GM12892 (cell line): ENCODE measurements around the gene WDR5.

Source experiments
- DNase-seq: peaks from one replicate; pipeline ENCODE4 v3.0.0; 2011; ENCODE audit not compliant: insufficient read length
- FAIRE-seq: peaks from 2 replicates; lab custom pipeline; 2011; peaks lifted over from hg19 to GRCh38; lab: Jason Lieb, UNC
- POLR2A ChIP-seq: IDR thresholded peaks from 2 replicates; pipeline ENCODE4 v1.6.1; 2011; ENCODE audit warnings: low read depth, low read length, control low read depth
- POLR2AphosphoS5 ChIP-seq: IDR thresholded peaks from 2 replicates; pipeline ENCODE4 v1.6.1; 2011; ENCODE audit warnings: low read depth, low read length, control low read depth
- TAF1 ChIP-seq: IDR thresholded peaks from 2 replicates; pipeline ENCODE4 v1.6.1; 2011; ENCODE audit warnings: low read depth, mild to moderate bottlenecking, control low read depth, low read length, borderline replicate concordance

The WDR5 gene

GRCh38 chr9:134162212-134162775, 26.4 kb downstream of the WDR5 start:
- FAIRE-seq (no peak), DNase-seq (no peak)
- TF ChIP-seq POLR2AphosphoS5 (no peak), POLR2A (no peak), TAF1 (no peak)

DNA sequence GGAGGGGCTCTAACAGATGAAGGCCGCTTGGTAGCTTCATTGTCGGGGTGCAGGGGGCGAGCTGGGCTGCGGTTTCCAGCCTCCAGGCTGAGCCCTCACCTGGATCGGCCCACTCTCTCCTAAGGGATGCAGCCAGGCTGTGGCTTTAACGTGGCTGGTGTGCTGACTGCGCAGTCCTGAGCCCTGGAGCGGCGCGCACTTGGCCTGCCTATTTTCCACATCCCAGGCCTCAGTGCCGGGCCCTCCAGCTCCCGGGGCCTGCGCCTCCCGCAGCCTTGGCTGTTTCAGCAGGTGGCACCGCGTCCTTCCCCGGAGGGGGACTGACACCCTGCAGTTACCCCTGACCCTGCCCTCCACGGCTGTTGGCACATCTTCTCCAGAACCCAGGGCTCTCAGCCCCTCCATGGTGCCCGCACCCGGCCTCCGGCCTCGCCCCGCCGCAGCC, 27.1 kb downstream of the WDR5 start:
- no peak for FAIRE-seq
- TF ChIP-seq TAF1: no peak
- no peak for TF ChIP-seq POLR2A
- TF ChIP-seq POLR2AphosphoS5: no peak
- DNase-seq: no peak

DNA sequence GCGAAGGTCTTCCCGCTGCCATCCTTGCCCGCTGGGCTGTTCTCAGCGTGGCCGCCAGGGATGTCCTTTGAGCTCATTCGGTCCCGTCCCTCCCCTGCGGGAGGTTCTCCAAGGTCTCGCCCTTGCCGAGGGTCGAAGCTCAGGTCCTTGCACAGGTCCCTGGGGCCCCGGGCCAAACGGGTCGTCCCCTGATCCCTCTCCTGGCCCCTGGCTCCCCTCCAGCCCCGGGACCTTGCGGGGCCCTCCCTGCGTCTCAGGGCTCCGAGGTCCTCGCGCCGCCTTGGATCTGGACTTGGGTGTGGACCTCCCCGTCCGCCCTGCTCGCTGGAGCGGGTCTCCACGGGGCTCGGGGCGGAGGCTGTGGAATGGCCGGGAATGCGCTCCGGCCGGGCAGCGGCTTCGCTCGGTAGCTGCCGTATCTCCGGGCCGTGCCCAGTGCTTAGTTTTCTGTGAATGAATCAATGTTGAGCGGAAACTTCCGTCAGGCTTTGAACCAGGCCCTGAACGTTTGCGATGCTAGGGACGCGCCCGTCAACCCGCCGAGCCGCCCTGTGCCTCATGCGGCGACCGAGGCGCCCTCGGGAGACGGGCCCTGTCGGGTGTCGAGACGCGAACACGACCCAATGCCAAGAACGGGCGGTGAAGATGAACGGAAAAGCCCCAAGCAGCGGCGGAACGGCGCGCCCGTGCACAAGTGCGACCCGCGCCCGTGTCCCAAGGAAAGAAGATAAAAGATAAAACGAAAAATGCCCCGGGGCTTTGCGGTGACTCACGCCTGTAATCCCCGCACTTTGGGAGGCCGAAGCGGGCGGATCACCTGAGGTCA, 27.7 kb downstream of the WDR5 start:
- FAIRE-seq: peak; percentile 56
- peak; percentile 57 for DNase-seq
- TF ChIP-seq POLR2AphosphoS5: no peak
- TF ChIP-seq POLR2A: no peak

DNA sequence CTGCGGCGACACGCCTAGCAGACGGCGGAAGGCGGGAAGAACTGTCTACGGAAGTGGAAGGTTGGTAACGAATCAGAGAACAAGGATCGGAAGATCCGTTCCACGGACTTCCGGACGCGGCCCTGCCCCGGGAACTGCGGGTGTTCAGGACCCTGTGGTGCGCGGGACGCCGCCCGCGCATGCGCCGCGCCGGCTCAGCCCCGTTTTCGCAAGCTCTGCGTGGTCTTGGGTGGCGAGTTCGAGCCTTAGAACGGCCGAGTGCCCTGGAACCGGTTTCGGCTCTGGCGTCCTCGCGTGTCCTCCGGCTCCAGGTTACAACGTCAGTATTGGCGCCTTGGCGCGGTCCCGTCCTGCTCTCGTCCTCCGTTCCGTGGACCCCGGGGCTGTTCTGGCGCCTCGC, 29.0 kb downstream of the WDR5 start:
- FAIRE-seq (peak; percentile 100), DNase-seq (no peak)
- TF ChIP-seq POLR2AphosphoS5: no peak
- no peak for TF ChIP-seq POLR2A

- FAIRE-seq (no peak), DNase-seq (no peak)
- TF ChIP-seq POLR2AphosphoS5 (no peak; the same call in 1 of the 2 replicates), POLR2A (no peak), TAF1 (no peak)
Measured at GRCh38 chr9:134165357-134166315, 29.8 kb downstream of the WDR5 start.

- DNase-seq (no peak), FAIRE-seq (no peak)
- TF ChIP-seq POLR2AphosphoS5: no peak
- no peak for TF ChIP-seq POLR2A
- no peak for TF ChIP-seq TAF1
Measured at GRCh38 chr9:134166374-134166773, 30.5 kb downstream of the WDR5 start.

DNA sequence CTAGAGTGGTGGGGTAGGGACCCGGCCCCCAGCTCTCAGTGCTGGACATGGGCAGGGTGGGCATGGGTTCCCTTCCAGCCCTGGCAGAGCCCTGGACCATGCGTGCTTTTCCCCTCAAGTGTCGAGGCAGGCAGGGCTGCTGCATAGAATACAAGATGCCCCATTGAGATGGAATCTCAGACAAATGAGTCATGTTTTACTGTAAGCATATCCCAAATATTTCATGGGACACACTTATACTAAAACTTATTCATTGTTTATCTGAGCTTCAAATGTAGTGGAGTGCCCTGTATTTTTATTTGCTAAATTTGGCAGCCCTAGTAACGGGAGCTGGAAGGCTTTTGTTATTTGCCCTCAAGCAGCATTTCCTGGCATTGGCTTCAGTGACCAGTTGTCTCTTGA, 31.6 kb downstream of the WDR5 start:
- DNase-seq (no peak), FAIRE-seq (no peak)
- TF ChIP-seq POLR2A (no peak), TAF1 (no peak), POLR2AphosphoS5 (no peak)

DNA sequence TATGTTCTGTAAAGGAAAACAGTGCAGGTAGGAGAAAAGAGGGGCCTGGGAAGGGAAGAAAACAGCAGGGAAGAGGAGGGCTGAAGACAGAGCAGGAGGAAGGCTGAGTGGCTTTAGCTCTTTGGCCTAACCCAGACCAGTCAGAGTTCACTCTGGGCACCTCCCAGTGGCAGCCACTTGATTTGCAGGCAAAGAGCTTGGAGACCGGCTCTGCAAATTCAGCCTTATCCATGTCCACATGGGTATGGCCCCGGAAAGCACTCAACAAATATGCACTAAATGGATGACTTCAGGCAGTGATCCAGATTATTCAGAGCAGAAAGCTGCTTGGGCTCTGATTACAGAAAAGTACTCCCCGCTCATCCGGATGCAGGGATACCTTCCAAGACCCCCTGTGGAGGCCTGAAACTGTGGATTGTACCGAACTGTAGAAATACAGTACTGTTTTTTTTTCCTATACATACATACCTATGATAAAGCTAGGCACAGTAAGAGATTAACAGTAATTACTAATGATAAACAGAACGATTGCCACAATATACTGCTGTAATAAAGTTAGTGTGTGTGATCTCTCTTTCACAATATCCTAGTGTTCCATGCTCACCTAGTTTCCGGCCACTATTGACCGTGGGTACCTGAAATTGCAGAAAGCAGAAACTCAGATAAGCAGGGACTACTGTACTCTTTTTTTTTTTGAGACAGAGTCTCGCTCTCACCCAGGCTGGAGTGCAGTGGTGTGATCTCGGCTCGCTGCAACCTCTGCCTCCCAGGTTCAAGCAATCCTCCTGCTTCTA, 33.1 kb downstream of the WDR5 start:
- DNase-seq (no peak), FAIRE-seq (no peak)
- no peak for TF ChIP-seq POLR2AphosphoS5
- TF ChIP-seq TAF1: no peak
- TF ChIP-seq POLR2A: no peak

GRCh38 chr9:134169724-134170401, 34.0 kb downstream of the WDR5 start:
- DNase-seq (no peak), FAIRE-seq (no peak)
- no peak for TF ChIP-seq POLR2AphosphoS5

DNA sequence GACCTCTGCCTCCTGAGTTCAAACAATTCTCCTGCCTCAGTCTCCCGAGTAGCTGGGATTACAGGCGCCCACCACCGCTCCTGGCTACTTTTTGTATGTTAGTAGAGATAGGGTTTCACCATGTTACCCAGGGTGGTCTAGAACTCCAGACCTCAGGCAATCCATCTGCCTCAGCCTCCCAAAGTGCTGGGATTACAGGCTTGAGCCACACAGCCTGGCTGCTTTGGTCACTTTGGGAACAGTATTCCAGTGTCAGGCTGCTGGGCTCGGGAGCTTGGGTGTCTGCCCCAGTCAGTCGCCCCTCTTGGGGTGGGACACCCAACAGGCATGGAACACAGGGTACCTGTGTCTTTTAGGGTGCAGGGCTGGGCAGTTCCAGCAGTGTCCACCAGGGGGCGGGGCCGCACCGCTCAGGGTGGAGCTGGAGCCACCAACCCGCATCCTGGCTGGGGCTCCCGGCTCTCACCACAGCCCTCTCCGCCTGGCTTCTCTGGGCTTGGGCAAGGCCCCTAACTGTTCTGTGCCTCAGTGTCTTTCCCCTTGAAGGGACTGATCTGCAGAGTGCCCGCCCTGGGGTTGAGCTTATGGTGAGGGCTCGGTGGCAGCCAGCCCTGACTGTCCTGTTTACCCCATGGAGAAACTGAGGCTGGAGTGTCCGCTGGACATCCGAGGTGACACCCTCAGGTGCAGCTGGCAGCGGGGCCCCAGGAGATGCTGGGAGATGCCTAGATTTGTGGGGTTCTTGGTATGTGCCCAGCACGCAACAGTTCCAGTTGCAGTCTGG, 34.8 kb downstream of the WDR5 start:
- FAIRE-seq: peak; percentile 92
- DNase-seq: no peak
- TF ChIP-seq POLR2A: no peak
- TF ChIP-seq POLR2AphosphoS5: no peak
- no peak for TF ChIP-seq TAF1
